Spleen (tissue), 11 donors: ENCODE results near the gene LCMT1. TPM values are rescaled to one million over a fixed set of nuclear protein-coding genes. Genes with fewer than 3 reads are reported as not detected.

Source experiments
- DNase-seq: peaks from one replicate; pipeline ENCODE4 v3.0.0-alpha.2; 2020
- H3K27ac ChIP-seq, 8 donors: fragments of 200-600 bp; sonication (generic) in 7 of 8; 1 replicate in 4 of 8; 2 replicates in 4 of 8; pipeline versions ENCODE4 v1.5.0 to v1.8.0; 2016 to 2021; ENCODE audit warnings: inconsistent platforms in 4 of 8, mild to moderate bottlenecking in 4 of 8, moderate library complexity in 1 of 8
- H3K27me3 ChIP-seq, 7 donors: fragments of 200-600 bp; sonication (generic) in 6 of 7; replicated peaks in 1 of 7; 1 replicate in 4 of 7; 2 replicates in 3 of 7; pipeline versions ENCODE4 v1.5.0 to v1.8.0; 2016 to 2021; ENCODE audit warnings: inconsistent platforms in 3 of 7, mild to moderate bottlenecking in 1 of 7
- H3K36me3 ChIP-seq, 6 donors: fragments of 200-600 bp; sonication (generic) in 5 of 6; 1 replicate in 4 of 6; 2 replicates in 2 of 6; pipeline versions ENCODE4 v1.5.0 to v1.8.0; 2016 to 2021; ENCODE audit warnings: inconsistent platforms in 2 of 6
- H3K4me1 ChIP-seq, 6 donors: fragments of 200-600 bp; sonication (generic) in 5 of 6; 1 replicate in 3 of 6; 2 replicates in 3 of 6; pipeline versions ENCODE4 v1.5.0 to v1.8.0; 2016 to 2021; ENCODE audit warnings: inconsistent platforms in 3 of 6
- H3K4me3 ChIP-seq, 8 donors: fragments of 200-600 bp; sonication (generic) in 7 of 8; 1 replicate in 4 of 8; 2 replicates in 4 of 8; pipeline versions ENCODE4 v1.5.0 to v1.8.0; 2016 to 2021; ENCODE audit warnings: inconsistent platforms in 4 of 8, mild to moderate bottlenecking in 4 of 8, moderate library complexity in 2 of 8
- H3K9me3 ChIP-seq, 8 donors: fragments of 200-600 bp; sonication (generic) in 7 of 8; 1 replicate in 4 of 8; 2 replicates in 4 of 8; pipeline versions ENCODE4 v1.5.0 to v1.8.0; 2016 to 2021; ENCODE audit warnings: inconsistent platforms in 4 of 8
- POLR2A ChIP-seq, 3 donors: fragments of 450-650 bp; IDR thresholded peaks; one replicate each; pipeline ENCODE4 v1.5.1; 2017; ENCODE audit warnings: antibody characterized with exemption in 3 of 3, mild to moderate bottlenecking in 1 of 3
- POLR2AphosphoS5 ChIP-seq, 3 donors: sonication (generic); formaldehyde crosslinking; IDR thresholded peaks; one replicate each; pipeline ENCODE4 v1.5.1; 2017; ENCODE audit warnings: antibody characterized with exemption in 3 of 3
- WGBS, 5 donors: extraction: QIAGEN DNeasy Blood & Tissue Kit in 3 of 5; methylation state at CpG; one replicate each; pipeline versions ENCODE4 v1.1.5 to v1.1.7; 2013 to 2018; 5-methylcytosine and 5-hydroxymethylcytosine counted together
- intact Hi-C: fragments of 100-400 bp; cut with DNase I; formaldehyde crosslinking; loops from one replicate; pipeline ENCODE4 v1.15.0; 2023; ENCODE audit warnings: low total_unique reads
- polyA plus RNA-seq, 3 donors: library from polyadenylated mRNA; stranded (reverse); fragments of 200-250 nt; gene quantifications; one replicate each; pipeline ENCODE4 v1.2.1, GENCODE V29; 2013
- small RNA-seq, 4 donors: library from RNA; depleted of rRNA; stranded (forward); fragments of <200 nt; gene quantifications; one replicate each; pipeline ENCODE3, GENCODE V24; 2016
- total RNA-seq, 7 donors: library from RNA; depleted of rRNA in 3 of 7; stranded (reverse); fragments of >200 nt in 3 of 7; fragmentation: NEBNext Ultra II Directional in 4 of 7; extraction: Animal tissue kit (Norgen Biotek cat#: 25700) in 4 of 7; gene quantifications; one replicate each; pipeline versions ENCODE4 v1.1.0 to v1.2.1, GENCODE V29; 2016 to 2021
- TF ChIP-seq, protein P1 (sequence below), 11 experiments: fragments of 200-600 bp in 7 of 11; fragments of 450-650 bp in 4 of 11; sonication (generic) in 4 of 11; IDR thresholded peaks in 8 of 11; conservative IDR thresholded peaks in 3 of 11; 1 replicate in 7 of 11; 2 replicates in 4 of 11; pipeline versions ENCODE4 v1.4.0 to v1.8.0; 2016 to 2021; ENCODE audit warnings: antibody characterized with exemption in 11 of 11, inconsistent platforms in 4 of 11, mild to moderate bottlenecking in 1 of 11
- donor health status: healthy with polysubstance abuse.
- donor health status: DM: no; HTN: no; CAD: no; lungs with moderate emphysema.
- donor health status: DM: no; HTN: no; CAD: no.
- donor health status: Bipolar disorder and iron deficiency.
- donor health status: healthy.
- donor health status: DM: no; HTN: no; CAD: no.
- donor health status: DM: yes; HTN: yes; CAD: no.

The LCMT1 gene
- total and polyA plus RNA-seq, 10 donors, result 25.1 to 33.3 (median 28.0) TPM

DNA sequence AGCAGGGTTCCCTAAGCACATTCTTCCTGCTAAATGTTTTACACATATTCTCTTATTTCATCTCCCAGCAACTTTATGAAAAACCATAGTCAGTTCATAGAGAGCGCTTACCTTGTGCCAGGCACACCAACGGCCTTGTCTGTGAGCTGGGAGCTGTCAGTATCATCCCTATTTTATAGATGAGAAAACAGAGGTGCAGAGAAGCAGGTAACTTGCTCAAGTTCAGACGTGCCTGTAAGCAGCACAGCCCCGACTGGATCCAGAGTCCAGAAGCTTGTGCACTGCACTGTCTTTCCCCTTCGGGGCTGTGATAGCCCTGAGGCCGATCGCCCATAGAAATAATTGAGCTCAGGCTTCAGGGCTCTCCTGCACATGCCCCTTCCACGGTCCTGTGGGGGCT is 111.4 kb downstream of the LCMT1 start:
- Histone ChIP-seq H3K36me3 (no peaks in the 10 kb centered on the region), H3K27me3 (no peaks in the 10 kb centered on the region), H3K4me1 (peaks cover 0 to 8% (median 3%) of the 10 kb centered on the region in 6 donors), H3K27ac (no peak overlapping the region), H3K9me3 (no peaks in the 10 kb centered on the region), H3K4me3 (no peak overlapping the region)
- 84 to 91% (median 89%) methylated on average over 8 of the region's 8 CpGs for WGBS, 5 donors
- DNase-seq, result no peak
- intact Hi-C loops, result loop anchor here (10.0 kb wide), 1 partner anchor 98 kb away; no protein-coding TSS in a partner anchor
- TF ChIP-seq, protein P1, sequence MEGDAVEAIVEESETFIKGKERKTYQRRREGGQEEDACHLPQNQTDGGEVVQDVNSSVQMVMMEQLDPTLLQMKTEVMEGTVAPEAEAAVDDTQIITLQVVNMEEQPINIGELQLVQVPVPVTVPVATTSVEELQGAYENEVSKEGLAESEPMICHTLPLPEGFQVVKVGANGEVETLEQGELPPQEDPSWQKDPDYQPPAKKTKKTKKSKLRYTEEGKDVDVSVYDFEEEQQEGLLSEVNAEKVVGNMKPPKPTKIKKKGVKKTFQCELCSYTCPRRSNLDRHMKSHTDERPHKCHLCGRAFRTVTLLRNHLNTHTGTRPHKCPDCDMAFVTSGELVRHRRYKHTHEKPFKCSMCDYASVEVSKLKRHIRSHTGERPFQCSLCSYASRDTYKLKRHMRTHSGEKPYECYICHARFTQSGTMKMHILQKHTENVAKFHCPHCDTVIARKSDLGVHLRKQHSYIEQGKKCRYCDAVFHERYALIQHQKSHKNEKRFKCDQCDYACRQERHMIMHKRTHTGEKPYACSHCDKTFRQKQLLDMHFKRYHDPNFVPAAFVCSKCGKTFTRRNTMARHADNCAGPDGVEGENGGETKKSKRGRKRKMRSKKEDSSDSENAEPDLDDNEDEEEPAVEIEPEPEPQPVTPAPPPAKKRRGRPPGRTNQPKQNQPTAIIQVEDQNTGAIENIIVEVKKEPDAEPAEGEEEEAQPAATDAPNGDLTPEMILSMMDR (IDR thresholded peaks at IDR 0.05 in 8 of 11, conservative IDR thresholded peaks at IDR 0.05 in 3 of 11), result no peak
- TF ChIP-seq POLR2AphosphoS5 (IDR thresholded peaks at IDR 0.05) (no peak), POLR2A (IDR thresholded peaks at IDR 0.05) (no peak)

DNA sequence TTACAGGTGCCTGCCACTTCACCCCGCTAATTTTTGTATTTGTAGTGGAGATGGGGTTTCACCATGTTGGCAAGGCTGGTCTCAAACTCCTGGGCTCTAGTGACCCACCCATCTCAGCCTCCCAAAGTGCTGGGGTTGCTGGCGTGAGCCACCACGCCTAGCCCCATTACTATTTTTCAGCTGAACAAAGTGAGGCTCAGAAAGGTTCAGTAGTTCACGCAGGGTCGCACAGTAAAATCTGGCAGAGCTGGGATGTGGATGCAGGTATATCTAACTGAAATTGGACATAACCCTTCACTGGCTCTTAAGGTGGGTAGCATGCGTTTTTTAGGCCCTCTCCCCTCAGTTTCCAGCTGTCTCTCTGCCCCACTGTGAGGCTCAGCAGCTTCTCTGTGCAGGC is 112.4 kb downstream of the LCMT1 start:
- no peaks in the 10 kb centered on the region for H3K36me3 ChIP-seq
- H3K4me1 ChIP-seq, result peaks cover 0 to 8% (median 3%) of the 10 kb centered on the region in 6 donors
- H3K4me3 ChIP-seq, result no peak overlapping the region
- DNase-seq, result no peak
- no peaks in the 10 kb centered on the region for H3K9me3 ChIP-seq
- H3K27me3 ChIP-seq, result no peaks in the 10 kb centered on the region
- no peak overlapping the region for H3K27ac ChIP-seq
- TF ChIP-seq POLR2A (IDR thresholded peaks at IDR 0.05), result no peak
- no peak for TF ChIP-seq POLR2AphosphoS5 (IDR thresholded peaks at IDR 0.05)
- TF ChIP-seq, protein P1 (IDR thresholded peaks at IDR 0.05 in 8 of 11, conservative IDR thresholded peaks at IDR 0.05 in 3 of 11), result no peak
- WGBS, 5 donors, result 76 to 97% (median 88%) methylated on average over 6 of the region's 6 CpGs
- intact Hi-C loops, result loop anchor here (10.0 kb wide), 1 partner anchor 99 kb away; no protein-coding TSS in a partner anchor

- Histone ChIP-seq H3K4me3 (no peak overlapping the region), H3K27ac (no peak overlapping the region), H3K4me1 (peaks cover 0 to 8% (median 3%) of the 10 kb centered on the region in 6 donors), H3K27me3 (no peaks in the 10 kb centered on the region), H3K36me3 (no peaks in the 10 kb centered on the region), H3K9me3 (no peaks in the 10 kb centered on the region)
- no peak for DNase-seq
- TF ChIP-seq POLR2AphosphoS5 (IDR thresholded peaks at IDR 0.05), result no peak
- no peak for TF ChIP-seq POLR2A (IDR thresholded peaks at IDR 0.05)
- TF ChIP-seq, protein P1 (IDR thresholded peaks at IDR 0.05 in 8 of 11, conservative IDR thresholded peaks at IDR 0.05 in 3 of 11), result no peak
- 85 to 94% (median 91%) methylated on average over 7 of the region's 7 CpGs for WGBS, 5 donors
- intact Hi-C loops, result loop anchor here (5.0 to 10.0 kb wide), 2 partner anchors 100 to 168 kb away; no protein-coding TSS in a partner anchor
These were observed 113.3 kb downstream of the LCMT1 start for GRCh38 chr16:25224731-25225319.

Small RNA genes lying within 50 kb of the gene (small RNA-seq; reads per million reads assigned to genes)
- 0 reads per million in 4 donors for gene RN7SL557P

Other genes starting within 250 kb of the LCMT1 start
- 100 to 1,000 TPM; 126 to 254 (median 226) TPM for gene ARHGAP17, start 96.4 kb upstream of the LCMT1 start, total RNA-seq
- 100 to 1,000 TPM in 2 of 3 donors, 10 to 100 TPM in 1; 62.2 to 116 (median 102) TPM for gene ARHGAP17, start 96.4 kb upstream of the LCMT1 start, polyA plus RNA-seq
- not detected for gene AQP8, start 105.2 kb downstream of the LCMT1 start, total RNA-seq
- under 1 TPM in 2 of 3 donors, not detected in 1; 0.19 to 0.22 TPM for gene AQP8, start 105.2 kb downstream of the LCMT1 start, polyA plus RNA-seq
- 1 to 10 TPM; 3.3 to 6.0 (median 4.3) TPM for gene ZKSCAN2, start 146.1 kb downstream of the LCMT1 start, total RNA-seq
- 1 to 10 TPM in 1 of 3 donors, under 1 TPM in 2; 0.74 to 1.1 (median 0.89) TPM for gene ZKSCAN2, start 146.1 kb downstream of the LCMT1 start, polyA plus RNA-seq